GM13976 (cell line): ENCODE measurements around the gene TMEM201.
A peak's percentile ranks its signal among the peaks of the same experiment; 100 is the strongest.

Experiments used
- DNase-seq: peaks from one replicate; pipeline ENCODE4 v3.0.0; 2012; ENCODE audit warnings: low spot score
- CTCF ChIP-seq: IDR thresholded peaks from 2 replicates; pipeline ENCODE4 v1.5.1; 2012; ENCODE audit warnings: borderline replicate concordance, mild to moderate bottlenecking; ENCODE audit not compliant: insufficient read depth; ENCODE audit errors: extremely low read depth, missing control alignments, control extremely low read depth
- in situ Hi-C: fragments of 300-500 bp; cut with MboI; formaldehyde crosslinking; loops from one replicate; pipeline ENCODE4 v1.12.0; 2022; ENCODE audit warnings: low sequenced_read_pairs, mixed read lengths, inconsistent platforms; ENCODE audit not compliant: unreplicated experiment

The TMEM201 gene

GRCh38 chr1:9651565-9652378 is 63.1 kb downstream of the TMEM201 start, which contains the start of gene PIK3CD:
Gene PIK3CD, plus strand, starts transcription at chr1:9651731. Its CDS starts 58,725 bp downstream, at chr1:9710456.
- TF ChIP-seq CTCF: no peak
- in situ Hi-C loops: no loop called here
- DNase-seq: peak; percentile 70

- in situ Hi-C loops: no loop called here
- DNase-seq: peak; percentile 74
- TF ChIP-seq CTCF: no peak
These were observed 63.9 kb downstream of the TMEM201 start for GRCh38 chr1:9652379-9653209.

GRCh38 chr1:9653210-9653490 is 64.4 kb downstream of the TMEM201 start:
- TF ChIP-seq CTCF: no peak
- in situ Hi-C loops: no loop called here

GRCh38 chr1:9653491-9654050 is 64.9 kb downstream of the TMEM201 start:
- DNase-seq: no peak
- in situ Hi-C loops: no loop called here
- no peak for TF ChIP-seq CTCF

More at GRCh38 chr1:9653210-9653490, 64.4 kb downstream of the TMEM201 start:
- DNase-seq: no peak

GRCh38 chr1:9654051-9654833 is 65.5 kb downstream of the TMEM201 start:
- in situ Hi-C loops: no loop called here
- no peak for TF ChIP-seq CTCF

More at GRCh38 chr1:9654051-9654833, 65.5 kb downstream of the TMEM201 start:
- peak; percentile 62 for DNase-seq
